OCI-LY1 (cell line): ENCODE data around the gene CIB2.

Source experiments
- CTCF ChIP-seq: fragments of 200-600 bp; sonication (generic), shearing (Covaris generic); IDR thresholded peaks from 2 replicates; pipeline ENCODE4 v1.5.1; 2017; ENCODE audit warnings: mild to moderate bottlenecking, antibody characterized with exemption, low read length, moderate library complexity, mixed read lengths
- EZH2 ChIP-seq: fragments of 200-600 bp; sonication (generic), shearing (Covaris generic); IDR thresholded peaks from 2 replicates; pipeline ENCODE4 v1.8.0; 2017; ENCODE audit warnings: borderline replicate concordance, mixed run types, mild to moderate bottlenecking, antibody characterized with exemption, low read length, moderate library complexity, mixed read lengths

- no peak for TF ChIP-seq CTCF
- no peak for TF ChIP-seq EZH2
Measured at GRCh38 chr15:78129077-78129750, 2.0 kb downstream of the CIB2 start.
